OCI-LY1 (cell line): ENCODE measurements around the gene RAD50.

Experiments
- H2AFZ ChIP-seq: fragments of 200-600 bp; sonication (generic), shearing (Covaris generic); 2 replicates; pipeline ENCODE4 v1.6.0; 2014; ENCODE audit warnings: antibody characterized with exemption, mild to moderate bottlenecking, low read length
- H3F3A ChIP-seq: fragments of 200-600 bp; sonication (generic), shearing (Covaris generic); 2 replicates; pipeline ENCODE4 v1.6.0; 2014; ENCODE audit warnings: mild to moderate bottlenecking, antibody characterized with exemption, low read length, moderate library complexity; ENCODE audit not compliant: insufficient read depth
- H3K27ac ChIP-seq: fragments of 200-600 bp; sonication (generic); 2 replicates; pipeline ENCODE4 v1.5.1; 2014; ENCODE audit warnings: low read length, mixed run types, mild to moderate bottlenecking, low read depth; ENCODE audit not compliant: poor library complexity, severe bottlenecking
- H3K27me3 ChIP-seq: fragments of 200-600 bp; sonication (generic); 2 replicates; pipeline ENCODE4 v1.6.0; 2014; ENCODE audit warnings: antibody characterized with exemption, mild to moderate bottlenecking, low read length, moderate library complexity; ENCODE audit not compliant: insufficient read depth
- H3K36me3 ChIP-seq: fragments of 200-600 bp; sonication (generic); 2 replicates; pipeline ENCODE4 v1.6.1; 2014; ENCODE audit warnings: mild to moderate bottlenecking, antibody characterized with exemption, low read length, moderate library complexity, mixed read lengths; ENCODE audit not compliant: insufficient read depth
- H3K4me1 ChIP-seq: fragments of 200-600 bp; sonication (generic); 2 replicates; pipeline ENCODE4 v1.5.1; 2014; ENCODE audit warnings: mild to moderate bottlenecking, low read length, moderate library complexity; ENCODE audit not compliant: insufficient read depth, severe bottlenecking
- H3K4me2 ChIP-seq: fragments of 200-600 bp; sonication (generic), shearing (Covaris generic); 2 replicates; pipeline ENCODE4 v1.6.1; 2014; ENCODE audit warnings: low read length
- H3K4me3 ChIP-seq: fragments of 200-600 bp; sonication (generic); 2 replicates; pipeline ENCODE4 v1.5.1; 2014; ENCODE audit warnings: low read length, low read depth, mild to moderate bottlenecking, mixed read lengths; ENCODE audit not compliant: poor library complexity, severe bottlenecking
- H3K79me2 ChIP-seq: fragments of 200-600 bp; shearing (Covaris generic); 2 replicates; pipeline ENCODE4 v1.6.1; 2016; ENCODE audit warnings: mixed run types, low read length, mixed read lengths; ENCODE audit not compliant: insufficient read depth
- H3K9ac ChIP-seq: fragments of 200-600 bp; sonication (generic), shearing (Covaris generic); 2 replicates; pipeline ENCODE4 v1.6.1; 2014; ENCODE audit warnings: mild to moderate bottlenecking, low read length, mixed read lengths
- H3K9me2 ChIP-seq: fragments of 200-600 bp; sonication (generic), shearing (Covaris generic); 2 replicates; pipeline ENCODE4 v1.6.1; 2014; ENCODE audit warnings: low read depth, mild to moderate bottlenecking, low read length, mixed read lengths
- H3K9me3 ChIP-seq: fragments of 200-600 bp; shearing (Covaris generic); 2 replicates; pipeline ENCODE4 v1.6.1; 2014; ENCODE audit warnings: low read length, mixed read lengths
- H4K20me1 ChIP-seq: fragments of 200-600 bp; sonication (generic), shearing (Covaris generic); 2 replicates; pipeline ENCODE4 v1.6.0; 2016; ENCODE audit warnings: mild to moderate bottlenecking, low read length; ENCODE audit not compliant: insufficient read depth
- CTCF ChIP-seq: fragments of 200-600 bp; sonication (generic), shearing (Covaris generic); IDR thresholded peaks from 2 replicates; pipeline ENCODE4 v1.5.1; 2017; ENCODE audit warnings: mild to moderate bottlenecking, antibody characterized with exemption, low read length, moderate library complexity, mixed read lengths
- EZH2 ChIP-seq: fragments of 200-600 bp; sonication (generic), shearing (Covaris generic); IDR thresholded peaks from 2 replicates; pipeline ENCODE4 v1.8.0; 2017; ENCODE audit warnings: borderline replicate concordance, mixed run types, mild to moderate bottlenecking, antibody characterized with exemption, low read length, moderate library complexity, mixed read lengths

Gene RAD50

GRCh38 chr5:132664696-132665209 lies 108.0 kb downstream of the RAD50 start:
- H2AFZ ChIP-seq = no peak overlapping the region
- no peak for TF ChIP-seq EZH2
- no peak for TF ChIP-seq CTCF
- H3K9me2 ChIP-seq = no peaks in the 10 kb centered on the region
- H3K4me3 ChIP-seq = no peak overlapping the region
- no peaks in the 10 kb centered on the region for H4K20me1 ChIP-seq
- no peak overlapping the region for H3K27ac ChIP-seq
- no peak overlapping the region for H3K9ac ChIP-seq
- H3K36me3 ChIP-seq = no peaks in the 10 kb centered on the region
- no peaks in the 10 kb centered on the region; the same call in none of the 2 replicates for H3K27me3 ChIP-seq
- no peak overlapping the region for H3K4me2 ChIP-seq
- peaks cover 13% of the 10 kb centered on the region for H3K4me1 ChIP-seq
- H3F3A ChIP-seq = no peaks in the 10 kb centered on the region
- H3K9me3 ChIP-seq = no peaks in the 10 kb centered on the region
- no peaks in the 10 kb centered on the region for H3K79me2 ChIP-seq

GRCh38 chr5:132665574-132666080 lies 108.8 kb downstream of the RAD50 start:
- no peaks in the 10 kb centered on the region for H3K9me3 ChIP-seq
- no peak overlapping the region for H3K4me3 ChIP-seq
- no peaks in the 10 kb centered on the region for H3K9me2 ChIP-seq
- H3K27ac ChIP-seq = no peak overlapping the region
- peaks cover 13% of the 10 kb centered on the region for H3K4me1 ChIP-seq
- no peaks in the 10 kb centered on the region for H3F3A ChIP-seq
- H3K36me3 ChIP-seq = no peaks in the 10 kb centered on the region
- no peaks in the 10 kb centered on the region for H3K79me2 ChIP-seq
- no peaks in the 10 kb centered on the region for H4K20me1 ChIP-seq
- no peaks in the 10 kb centered on the region; the same call in none of the 2 replicates for H3K27me3 ChIP-seq
- TF ChIP-seq CTCF (no peak), EZH2 (no peak)
- no peak overlapping the region for H3K4me2 ChIP-seq
- no peak overlapping the region for H3K9ac ChIP-seq
- H2AFZ ChIP-seq = no peak overlapping the region

- Histone ChIP-seq H3K4me2 (no peak overlapping the region), H3K9me3 (no peaks in the 10 kb centered on the region), H2AFZ (no peak overlapping the region), H3K36me3 (no peaks in the 10 kb centered on the region), H3K9me2 (no peaks in the 10 kb centered on the region), H3K79me2 (no peaks in the 10 kb centered on the region), H3K27me3 (no peaks in the 10 kb centered on the region; the same call in none of the 2 replicates), H3K4me3 (no peak overlapping the region), H3K9ac (no peak overlapping the region), H4K20me1 (no peaks in the 10 kb centered on the region), H3K4me1 (peaks cover 13% of the 10 kb centered on the region), H3F3A (no peaks in the 10 kb centered on the region), H3K27ac (no peak overlapping the region)
- TF ChIP-seq CTCF (no peak), EZH2 (no peak)
Observed at GRCh38 chr5:132666310-132667123, 109.7 kb downstream of the RAD50 start.
